Kidney epithelial cell (primary cell): ENCODE results near the gene ARL4C. TPM values are rescaled to one million over a fixed set of nuclear protein-coding genes. Genes with fewer than 3 reads are reported as not detected.

Experiments used
- DNase-seq: peaks from one replicate; pipeline ENCODE4 v3.0.0-alpha.2; 2010; ENCODE audit warnings: low read depth
- H3K27me3 ChIP-seq: 2 replicates; pipeline ENCODE4 v1.6.0; 2011; ENCODE audit warnings: low read length; ENCODE audit not compliant: control insufficient read depth, insufficient read depth
- H3K36me3 ChIP-seq: 2 replicates; pipeline ENCODE4 v1.5.1; 2011; ENCODE audit warnings: low read length; ENCODE audit not compliant: control insufficient read depth, insufficient read depth
- H3K4me3 ChIP-seq: 2 replicates; pipeline ENCODE4 v1.5.1; 2011; ENCODE audit warnings: low read depth, mild to moderate bottlenecking, control low read depth, low read length
- CTCF ChIP-seq: IDR thresholded peaks from 2 replicates; pipeline ENCODE4 v1.5.1; 2011; ENCODE audit warnings: mild to moderate bottlenecking, moderate library complexity, low read length, control low read depth, inconsistent platforms; ENCODE audit not compliant: insufficient read depth, poor library complexity, severe bottlenecking
- total RNA-seq: library from RNA; depleted of rRNA; stranded (reverse); fragments of >200 nt; gene quantifications from 2 replicates; pipeline ENCODE4 v1.2.3, GENCODE V29; 2015

ARL4C gene
- total RNA-seq, 1 donor from 2014 or later = 115 TPM

GRCh38 chr2:234535464-234535863 lies 38.6 kb upstream of the ARL4C start:
- DNase-seq = no peak
- no peak for TF ChIP-seq CTCF
- H3K27me3 ChIP-seq = no peaks in the 10 kb centered on the region
- no peak overlapping the region for H3K4me3 ChIP-seq
- H3K36me3 ChIP-seq = no peaks in the 10 kb centered on the region

DNA sequence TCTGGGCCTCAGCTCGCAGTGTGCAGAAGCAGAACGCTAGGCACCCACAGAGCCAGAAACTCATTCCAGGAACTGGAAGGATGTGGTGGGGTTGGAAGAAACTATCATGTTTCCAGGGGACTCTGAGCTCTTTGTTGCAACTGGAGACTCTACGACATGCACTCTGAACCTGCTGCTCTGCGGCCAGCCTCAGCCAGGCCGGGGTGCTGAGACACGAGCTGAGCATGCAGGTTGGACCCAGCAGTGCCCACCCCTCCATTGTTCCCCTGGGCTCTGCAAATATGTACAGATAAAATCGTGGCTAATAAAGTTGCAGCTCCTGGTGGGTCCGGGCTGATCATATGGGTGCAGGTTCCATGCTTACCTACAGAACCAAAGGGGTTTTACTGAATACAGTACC lies 37.6 kb upstream of the ARL4C start:
- no peaks in the 10 kb centered on the region for H3K36me3 ChIP-seq

DNA sequence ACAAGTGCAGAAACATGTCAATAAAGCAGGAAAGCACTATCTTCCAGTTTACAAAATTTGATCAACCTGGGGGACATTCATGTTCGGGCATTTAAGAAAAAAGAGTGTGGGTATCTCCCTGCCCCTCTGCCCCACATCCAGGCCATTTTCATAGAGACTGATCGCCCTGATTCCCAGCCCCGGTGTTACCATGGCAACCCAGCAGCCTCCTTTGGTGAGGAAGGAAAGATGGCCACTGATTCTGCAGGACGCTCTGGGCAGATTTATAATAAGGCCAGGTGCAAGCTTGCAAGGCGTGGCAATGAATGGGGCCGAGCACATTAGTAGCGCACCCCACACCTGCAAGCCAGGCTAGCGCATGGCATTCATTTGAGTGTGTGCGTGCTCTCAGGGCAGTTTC lies 36.7 kb upstream of the ARL4C start:
- H3K36me3 ChIP-seq = no peaks in the 10 kb centered on the region
- no peak for TF ChIP-seq CTCF
- DNase-seq = no peak
- no peaks in the 10 kb centered on the region for H3K27me3 ChIP-seq
- no peak overlapping the region for H3K4me3 ChIP-seq

More for the DNA sequence above, 37.6 kb upstream of the ARL4C start:
- DNase-seq = no peak
- Histone ChIP-seq H3K4me3 (no peak overlapping the region), H3K27me3 (no peaks in the 10 kb centered on the region)
- no peak for TF ChIP-seq CTCF

DNA sequence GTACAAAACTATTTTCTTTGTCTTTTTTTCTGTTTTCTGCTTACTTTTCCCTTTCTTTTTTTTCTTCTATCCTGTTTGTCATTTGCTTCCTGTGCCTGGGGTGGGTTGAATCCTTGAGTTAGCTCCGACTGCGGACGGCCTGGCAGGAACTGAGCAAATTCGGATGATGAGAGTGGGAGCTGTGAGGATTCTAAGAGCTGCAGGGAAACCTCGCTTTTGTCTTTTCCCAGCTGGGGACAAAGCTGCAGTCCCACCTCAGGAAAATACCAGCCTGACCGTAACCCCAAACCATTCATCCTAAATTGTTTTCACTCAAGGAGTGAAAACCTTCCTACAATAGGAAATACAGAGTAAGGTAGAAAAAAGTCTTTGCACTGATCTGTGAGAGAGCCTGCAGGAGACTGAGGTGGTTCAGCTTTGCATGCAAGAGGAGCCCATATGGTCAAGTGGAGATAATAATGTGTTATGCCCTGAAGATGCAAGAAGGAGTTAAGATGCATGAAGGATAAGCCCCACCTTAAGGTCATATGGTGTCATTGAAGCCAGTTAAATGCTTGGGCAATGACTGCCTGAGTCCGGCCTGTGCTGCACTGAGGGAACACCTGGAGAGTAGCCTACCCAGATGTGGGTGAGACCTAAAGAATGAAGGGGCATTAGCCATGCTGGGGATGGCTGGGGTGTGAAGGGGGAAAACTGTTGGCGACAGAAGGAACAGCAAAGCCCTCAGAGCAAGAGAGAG lies 31.7 kb upstream of the ARL4C start:
- no peak for TF ChIP-seq CTCF
- Histone ChIP-seq H3K4me3 (no peak overlapping the region), H3K36me3 (no peaks in the 10 kb centered on the region), H3K27me3 (no peaks in the 10 kb centered on the region)
- no peak for DNase-seq

DNA sequence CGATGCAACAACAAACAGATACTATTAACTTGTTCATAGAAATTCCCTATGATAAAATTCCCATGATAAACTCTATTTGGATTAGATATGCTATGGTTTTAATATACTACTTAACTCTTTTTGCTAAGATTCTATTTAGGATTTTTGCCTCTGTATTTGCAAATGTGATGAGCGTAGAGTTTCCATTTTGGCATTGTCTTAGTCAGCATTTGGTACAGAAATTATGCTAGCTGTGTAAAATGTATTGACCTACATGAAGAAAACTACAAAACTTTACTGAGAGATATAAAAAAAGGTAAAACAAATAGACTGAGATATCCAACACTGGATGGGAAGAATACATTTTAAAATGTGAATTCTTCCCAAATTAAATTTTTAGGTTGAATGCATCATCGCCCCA lies 29.8 kb upstream of the ARL4C start:
- H3K4me3 ChIP-seq = no peak overlapping the region
- no peaks in the 10 kb centered on the region for H3K27me3 ChIP-seq
- no peak for DNase-seq
- no peaks in the 10 kb centered on the region for H3K36me3 ChIP-seq
- no peak for TF ChIP-seq CTCF

DNA sequence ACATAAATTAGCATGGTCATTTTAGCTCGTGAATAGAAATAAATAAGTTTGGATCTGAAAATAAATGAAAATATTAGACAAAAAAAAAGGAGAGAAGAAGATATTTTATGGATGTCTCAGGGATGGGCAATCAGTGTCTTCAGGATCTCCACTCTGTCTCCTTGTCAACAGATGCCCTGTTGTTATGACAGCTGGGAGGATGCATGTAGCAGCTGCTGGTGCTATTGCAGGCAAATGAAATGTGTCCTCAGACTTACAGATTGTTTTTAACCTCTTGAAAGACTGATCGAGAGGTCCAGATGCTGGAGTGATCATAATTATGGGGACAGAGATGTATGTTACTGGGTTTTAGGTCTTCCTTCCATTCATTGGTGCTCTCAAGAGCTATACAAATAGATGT lies 24.7 kb upstream of the ARL4C start:
- Histone ChIP-seq H3K27me3 (no peaks in the 10 kb centered on the region), H3K36me3 (no peaks in the 10 kb centered on the region), H3K4me3 (no peak overlapping the region)
- DNase-seq = no peak
- TF ChIP-seq CTCF = no peak
